AG04450 (cell line): Measurements from ENCODE around the gene CCDC172. TPM values are rescaled to one million over a fixed set of nuclear protein-coding genes. Genes with fewer than 3 reads are reported as not detected.

Source experiments
- polyA plus RNA-seq: library from polyadenylated mRNA; depleted of rRNA; stranded (reverse); fragments of >200 nt; gene quantifications from 2 replicates; pipeline ENCODE4 v1.2.3, GENCODE V29; 2011; rRNA removed
- small RNA-seq: library from RNA; depleted of rRNA; stranded (forward); fragments of <200 nt; gene quantifications from one replicate; pipeline ENCODE3, GENCODE V24; 2012; ENCODE audit warnings: low read depth; ENCODE audit not compliant: insufficient read length

Gene CCDC172
- polyA plus RNA-seq, 1 experiment, result not detected

Small RNA genes within 50 kb of the gene (small RNA-seq; reads per million reads assigned to genes)
- gene SNRPGP6, result not detected

Other genes starting within 250 kb of the CCDC172 start
- 6.8 and 7.5 TPM in 2 replicates for gene GFRA1, start 51.2 kb upstream of the CCDC172 start, polyA plus RNA-seq
- not detected in 2 replicates for gene PNLIPRP3, start 103.4 kb downstream of the CCDC172 start, polyA plus RNA-seq
- gene PNLIP, start 221.5 kb downstream of the CCDC172 start, polyA plus RNA-seq, result not detected in 2 replicates